ENCODE measurements around the gene LPAR5.
A peak's percentile ranks its signal among the peaks of the same experiment; 100 is the strongest.

LPAR5 gene

DNA sequence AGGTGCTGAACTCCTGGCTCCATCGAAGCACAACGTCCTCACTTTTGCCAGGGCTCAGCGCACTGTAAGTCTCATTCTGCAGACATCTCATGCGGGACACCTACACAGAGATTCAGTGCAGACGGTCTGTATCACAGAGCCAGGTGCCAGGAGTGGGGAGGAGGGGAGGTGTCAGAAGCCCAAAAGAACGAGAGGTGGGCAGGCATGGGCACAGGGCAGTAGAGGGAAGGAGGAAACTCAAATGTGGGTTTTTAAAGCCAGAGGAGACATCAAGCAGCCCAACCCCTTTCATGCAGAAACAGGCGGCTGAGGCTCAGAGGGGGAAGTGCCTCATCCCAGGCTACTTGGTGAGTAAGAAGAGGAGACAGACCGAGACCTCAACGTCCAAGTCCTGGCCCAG lies 2.5 kb upstream of the LPAR5 start:
- TF ChIP-seq, protein P1, sequence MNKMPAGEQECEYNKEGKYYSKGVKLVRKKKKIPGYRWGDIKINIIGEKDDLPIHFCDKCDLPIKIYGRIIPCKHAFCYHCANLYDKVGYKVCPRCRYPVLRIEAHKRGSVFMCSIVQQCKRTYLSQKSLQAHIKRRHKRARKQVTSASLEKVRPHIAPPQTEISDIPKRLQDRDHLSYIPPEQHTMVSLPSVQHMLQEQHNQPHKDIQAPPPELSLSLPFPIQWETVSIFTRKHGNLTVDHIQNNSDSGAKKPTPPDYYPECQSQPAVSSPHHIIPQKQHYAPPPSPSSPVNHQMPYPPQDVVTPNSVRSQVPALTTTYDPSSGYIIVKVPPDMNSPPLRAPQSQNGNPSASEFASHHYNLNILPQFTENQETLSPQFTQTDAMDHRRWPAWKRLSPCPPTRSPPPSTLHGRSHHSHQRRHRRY (tag by site-specific recombination; IDR thresholded peaks at IDR 0.05) = no peak
- no peak for TF ChIP-seq ZNF10 (tag by site-specific recombination; IDR thresholded peaks at IDR 0.05)
- no peak for TF ChIP-seq KLF7 (tag by site-specific recombination; IDR thresholded peaks at IDR 0.05; ENCODE audit: borderline replicate concordance)
- no peak for TF ChIP-seq ZNF48 (tag by site-specific recombination; IDR thresholded peaks at IDR 0.05)
- TF ChIP-seq, protein P2, sequence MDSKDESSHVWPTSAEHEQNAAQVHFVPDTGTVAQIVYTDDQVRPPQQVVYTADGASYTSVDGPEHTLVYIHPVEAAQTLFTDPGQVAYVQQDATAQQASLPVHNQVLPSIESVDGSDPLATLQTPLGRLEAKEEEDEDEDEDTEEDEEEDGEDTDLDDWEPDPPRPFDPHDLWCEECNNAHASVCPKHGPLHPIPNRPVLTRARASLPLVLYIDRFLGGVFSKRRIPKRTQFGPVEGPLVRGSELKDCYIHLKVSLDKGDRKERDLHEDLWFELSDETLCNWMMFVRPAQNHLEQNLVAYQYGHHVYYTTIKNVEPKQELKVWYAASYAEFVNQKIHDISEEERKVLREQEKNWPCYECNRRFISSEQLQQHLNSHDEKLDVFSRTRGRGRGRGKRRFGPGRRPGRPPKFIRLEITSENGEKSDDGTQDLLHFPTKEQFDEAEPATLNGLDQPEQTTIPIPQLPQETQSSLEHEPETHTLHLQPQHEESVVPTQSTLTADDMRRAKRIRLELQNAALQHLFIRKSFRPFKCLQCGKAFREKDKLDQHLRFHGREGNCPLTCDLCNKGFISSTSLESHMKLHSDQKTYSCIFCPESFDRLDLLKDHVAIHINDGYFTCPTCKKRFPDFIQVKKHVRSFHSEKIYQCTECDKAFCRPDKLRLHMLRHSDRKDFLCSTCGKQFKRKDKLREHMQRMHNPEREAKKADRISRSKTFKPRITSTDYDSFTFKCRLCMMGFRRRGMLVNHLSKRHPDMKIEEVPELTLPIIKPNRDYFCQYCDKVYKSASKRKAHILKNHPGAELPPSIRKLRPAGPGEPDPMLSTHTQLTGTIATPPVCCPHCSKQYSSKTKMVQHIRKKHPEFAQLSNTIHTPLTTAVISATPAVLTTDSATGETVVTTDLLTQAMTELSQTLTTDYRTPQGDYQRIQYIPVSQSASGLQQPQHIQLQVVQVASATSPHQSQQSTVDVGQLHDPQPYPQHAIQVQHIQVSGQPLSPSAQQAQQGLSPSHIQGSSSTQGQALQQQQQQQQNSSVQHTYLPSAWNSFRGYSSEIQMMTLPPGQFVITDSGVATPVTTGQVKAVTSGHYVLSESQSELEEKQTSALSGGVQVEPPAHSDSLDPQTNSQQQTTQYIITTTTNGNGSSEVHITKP (tag by site-specific recombination; IDR thresholded peaks at IDR 0.05) = no peak
- TF ChIP-seq ZNF423 (tag by site-specific recombination; IDR thresholded peaks at IDR 0.05) = no peak
- TF ChIP-seq, protein P3, sequence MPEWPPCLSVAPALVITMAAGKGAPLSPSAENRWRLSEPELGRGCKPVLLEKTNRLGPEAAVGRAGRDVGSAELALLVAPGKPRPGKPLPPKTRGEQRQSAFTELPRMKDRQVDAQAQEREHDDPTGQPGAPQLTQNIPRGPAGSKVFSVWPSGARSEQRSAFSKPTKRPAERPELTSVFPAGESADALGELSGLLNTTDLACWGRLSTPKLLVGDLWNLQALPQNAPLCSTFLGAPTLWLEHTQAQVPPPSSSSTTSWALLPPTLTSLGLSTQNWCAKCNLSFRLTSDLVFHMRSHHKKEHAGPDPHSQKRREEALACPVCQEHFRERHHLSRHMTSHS (tag by site-specific recombination; IDR thresholded peaks at IDR 0.05) = no peak
- no peak for TF ChIP-seq ZSCAN16 (tag by site-specific recombination; IDR thresholded peaks at IDR 0.05)
- H3K27ac ChIP-seq (ENCODE audit: extremely low read depth, low read depth, low read length) = no peak overlapping the region
- no peaks in the 10 kb centered on the region for H3K9me3 ChIP-seq (ENCODE audit: control insufficient read depth, insufficient read depth, low read depth, low read length)
- ChIA-PET POLR2A (no interaction called here), CTCF (interaction anchor here (0.5 kb wide), 1 partner anchor 195 kb away, joined by 4 read pairs; no protein-coding TSS in a partner anchor)
- no peaks in the 10 kb centered on the region for H3K36me3 ChIP-seq (ENCODE audit: control insufficient read depth in 2 of 2, insufficient read depth in 1 of 2, low read length in 2 of 2)
- H3K4me1 ChIP-seq (ENCODE audit: control insufficient read depth, insufficient read depth, low read length) = peaks cover 3% of the 10 kb centered on the region; the same call in 1 of the 2 replicates
- no peak overlapping the region for H3K4me3 ChIP-seq (ENCODE audit: low read depth, low read length)

DNA sequence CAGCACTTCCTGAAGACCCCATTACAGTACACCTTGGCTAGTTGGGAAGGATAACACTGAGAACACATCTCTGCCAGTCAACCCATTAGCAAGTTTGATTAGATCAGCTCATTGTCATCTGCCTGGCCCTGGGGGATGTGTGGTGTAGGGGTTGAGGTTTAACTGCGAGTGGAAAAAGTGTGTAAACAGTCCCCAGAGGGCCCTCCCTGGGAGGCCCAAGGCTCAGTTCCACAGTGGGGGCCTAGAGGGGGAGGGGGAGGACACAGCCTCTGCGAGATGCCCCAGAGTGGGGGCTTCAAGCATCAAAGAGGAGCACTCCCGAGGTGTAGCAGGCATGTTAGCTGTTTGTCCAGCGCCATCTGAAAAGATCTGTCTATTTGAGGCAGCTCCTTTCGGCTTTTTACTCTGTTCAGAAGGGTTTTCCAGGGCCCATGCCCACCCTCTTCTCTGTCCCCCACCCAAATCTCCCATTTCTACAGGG lies 344 bp downstream of the LPAR5 start:
- peaks cover 3% of the 10 kb centered on the region; the same call in 1 of the 2 replicates for H3K4me1 ChIP-seq (ENCODE audit: control insufficient read depth, insufficient read depth, low read length)
- ChIA-PET CTCF (interaction anchor here (0.9 to 1.7 kb wide), 3 partner anchors 14 to 191 kb away, joined by 3 to 4 read pairs (median 3); no protein-coding TSS in a partner anchor), POLR2A (interaction anchor here (0.5 to 0.7 kb wide), 2 partner anchors 8 to 65 kb away, joined by 3 to 5 read pairs; no protein-coding TSS in a partner anchor)
- H3K9me3 ChIP-seq (ENCODE audit: control insufficient read depth, insufficient read depth, low read depth, low read length) = no peaks in the 10 kb centered on the region
- H3K27ac ChIP-seq (ENCODE audit: extremely low read depth, low read depth, low read length) = no peak overlapping the region
- no peak overlapping the region for H3K4me3 ChIP-seq (ENCODE audit: low read depth, low read length)
- H3K36me3 ChIP-seq (ENCODE audit: control insufficient read depth in 2 of 2, insufficient read depth in 1 of 2, low read length in 2 of 2) = no peaks in the 10 kb centered on the region
- TF ChIP-seq GFI1B (tag by site-specific recombination; IDR thresholded peaks at IDR 0.05) = no peak
- no peak for TF ChIP-seq ZNF184 (tag by site-specific recombination; IDR thresholded peaks at IDR 0.05)
- TF ChIP-seq ZNF701 (tag by site-specific recombination; IDR thresholded peaks at IDR 0.05) = no peak
- TF ChIP-seq, protein P4, sequence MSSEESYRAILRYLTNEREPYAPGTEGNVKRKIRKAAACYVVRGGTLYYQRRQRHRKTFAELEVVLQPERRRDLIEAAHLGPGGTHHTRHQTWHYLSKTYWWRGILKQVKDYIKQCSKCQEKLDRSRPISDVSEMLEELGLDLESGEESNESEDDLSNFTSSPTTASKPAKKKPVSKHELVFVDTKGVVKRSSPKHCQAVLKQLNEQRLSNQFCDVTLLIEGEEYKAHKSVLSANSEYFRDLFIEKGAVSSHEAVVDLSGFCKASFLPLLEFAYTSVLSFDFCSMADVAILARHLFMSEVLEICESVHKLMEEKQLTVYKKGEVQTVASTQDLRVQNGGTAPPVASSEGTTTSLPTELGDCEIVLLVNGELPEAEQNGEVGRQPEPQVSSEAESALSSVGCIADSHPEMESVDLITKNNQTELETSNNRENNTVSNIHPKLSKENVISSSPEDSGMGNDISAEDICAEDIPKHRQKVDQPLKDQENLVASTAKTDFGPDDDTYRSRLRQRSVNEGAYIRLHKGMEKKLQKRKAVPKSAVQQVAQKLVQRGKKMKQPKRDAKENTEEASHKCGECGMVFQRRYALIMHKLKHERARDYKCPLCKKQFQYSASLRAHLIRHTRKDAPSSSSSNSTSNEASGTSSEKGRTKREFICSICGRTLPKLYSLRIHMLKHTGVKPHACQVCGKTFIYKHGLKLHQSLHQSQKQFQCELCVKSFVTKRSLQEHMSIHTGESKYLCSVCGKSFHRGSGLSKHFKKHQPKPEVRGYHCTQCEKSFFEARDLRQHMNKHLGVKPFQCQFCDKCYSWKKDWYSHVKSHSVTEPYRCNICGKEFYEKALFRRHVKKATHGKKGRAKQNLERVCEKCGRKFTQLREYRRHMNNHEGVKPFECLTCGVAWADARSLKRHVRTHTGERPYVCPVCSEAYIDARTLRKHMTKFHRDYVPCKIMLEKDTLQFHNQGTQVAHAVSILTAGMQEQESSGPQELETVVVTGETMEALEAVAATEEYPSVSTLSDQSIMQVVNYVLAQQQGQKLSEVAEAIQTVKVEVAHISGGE (tag by site-specific recombination; conservative IDR thresholded peaks at IDR 0.05; ENCODE audit: low read depth) = no peak
- TF ChIP-seq ZNF148 (tag by site-specific recombination; IDR thresholded peaks at IDR 0.05; ENCODE audit: borderline replicate concordance) = no peak
- TF ChIP-seq ZIC2 (tag by site-specific recombination; IDR thresholded peaks at IDR 0.05) = peak; percentile 72
- TF ChIP-seq ZNF211 (tag by site-specific recombination; IDR thresholded peaks at IDR 0.05; ENCODE audit: low read depth) = no peak
- no peak for TF ChIP-seq ZNF548 (tag by site-specific recombination; IDR thresholded peaks at IDR 0.05)
- TF ChIP-seq ZBTB48 (tag by site-specific recombination; IDR thresholded peaks at IDR 0.05) = peak; percentile 48; the same call in 1 of the 2 replicates
- peak; percentile 61; the same call in 1 of the 2 replicates for TF ChIP-seq ZNF423 (tag by site-specific recombination; IDR thresholded peaks at IDR 0.05)
- TF ChIP-seq, protein P5, sequence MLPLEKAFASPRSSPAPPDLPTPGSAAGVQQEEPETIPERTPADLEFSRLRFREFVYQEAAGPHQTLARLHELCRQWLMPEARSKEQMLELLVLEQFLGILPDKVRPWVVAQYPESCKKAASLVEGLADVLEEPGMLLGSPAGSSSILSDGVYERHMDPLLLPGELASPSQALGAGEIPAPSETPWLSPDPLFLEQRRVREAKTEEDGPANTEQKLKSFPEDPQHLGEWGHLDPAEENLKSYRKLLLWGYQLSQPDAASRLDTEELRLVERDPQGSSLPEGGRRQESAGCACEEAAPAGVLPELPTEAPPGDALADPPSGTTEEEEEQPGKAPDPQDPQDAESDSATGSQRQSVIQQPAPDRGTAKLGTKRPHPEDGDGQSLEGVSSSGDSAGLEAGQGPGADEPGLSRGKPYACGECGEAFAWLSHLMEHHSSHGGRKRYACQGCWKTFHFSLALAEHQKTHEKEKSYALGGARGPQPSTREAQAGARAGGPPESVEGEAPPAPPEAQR (tag by site-specific recombination; IDR thresholded peaks at IDR 0.05) = no peak
- no peak for TF ChIP-seq ZNF677 (tag by site-specific recombination; IDR thresholded peaks at IDR 0.05)
- no peak for TF ChIP-seq WT1 (tag by site-specific recombination; IDR thresholded peaks at IDR 0.05)
- no peak for TF ChIP-seq ZNF629 (tag by site-specific recombination; IDR thresholded peaks at IDR 0.05)
- TF ChIP-seq ZNF843 (tag by site-specific recombination; IDR thresholded peaks at IDR 0.05) = no peak
